ENCODE data around the gene GSN. TPM values are rescaled to one million over a fixed set of nuclear protein-coding genes. Genes with fewer than 3 reads are reported as not detected.

The GSN gene
- total and polyA plus RNA-seq, 2 of the 13 experiments (the other 11 are each of a cell fraction or from before 2014, with no cell fraction given): 294 to 307 TPM

- TF ChIP-seq HOMEZ (CRISPR knock-in tag; IDR thresholded peaks at IDR 0.05; ENCODE audit: low read depth) (0 out of 2 replicates have a peak, but pooled peaks have one; percentile 22), SOX5 (CRISPR knock-in tag; IDR thresholded peaks at IDR 0.05; ENCODE audit: borderline replicate concordance) (peak; percentile 82), GABPA (IDR thresholded peaks at IDR 0.05; ENCODE audit: low read depth, low read length) (no peak), GABPA (CRISPR knock-in tag; IDR thresholded peaks at IDR 0.05; ENCODE audit: low read depth) (peak; percentile 38; the same call in 1 of the 2 replicates)
Observed at GRCh38 chr9:121280715-121281613, 13.0 kb downstream of the GSN start (continued).

- Histone ChIP-seq H3K27ac (ENCODE audit: extremely low read length, insufficient read depth, low read length) (peak overlapping the region; percentile 72), H3K79me2 (ENCODE audit: insufficient read depth, low read length) (no peaks in the 10 kb centered on the region), H4K20me1 (ENCODE audit: insufficient read depth, low read length) (no peaks in the 10 kb centered on the region), H3K4me2 (ENCODE audit: low read depth, low read length) (peak overlapping the region; percentile 74), H3K9me3 (ENCODE audit: low read length) (no peaks in the 10 kb centered on the region), H3K4me3 (replicated peaks in 1 of 3; ENCODE audit: insufficient read depth in 1 of 3, low read depth in 2 of 3, low read length in 3 of 3) (peak overlapping the region in 2 of 3 experiments; percentile 17 to 57; a peak in 3 of 6 replicates), H3K9ac (ENCODE audit: insufficient read depth, low read depth, low read length) (peak overlapping the region; percentile 43), H3K4me1 (ENCODE audit: insufficient read depth, low read length) (peaks cover 88% of the 10 kb centered on the region), H3K27me3 (ENCODE audit: control insufficient read depth in 1 of 2, insufficient read depth in 2 of 2, low read length in 2 of 2) (no peaks in the 10 kb centered on the region), H2AFZ (ENCODE audit: low read length) (no peak overlapping the region), H3K36me3 (replicated peaks in 1 of 2; ENCODE audit: control insufficient read depth in 1 of 2, insufficient read depth in 2 of 2, low read length in 2 of 2) (no peaks in the 10 kb centered on the region)
- BruUV-seq (replicated peaks): TSS peak; percentile 53
- in situ Hi-C loops (cut with HindIII; ENCODE audit: extremely low pct_ligation_motif_present, low pct_unique_long_range_greater_than_20kb): no loop called here
- ChIA-PET CTCF (ENCODE audit: low intra/inter-chr PET ratio, low total read pairs) (interaction anchor here (1.2 kb wide), 1 partner anchor 38 kb away, joined by 3 read pairs; no protein-coding TSS in a partner anchor), POLR2A (interaction anchor here (0.8 to 11.2 kb wide), 6 partner anchors 8 to 91 kb away, joined by 4 to 398 read pairs (median 10); partner anchors contain the start of gene GSN)
- intact Hi-C loops (cut with micrococcal nuclease; ENCODE audit: unreplicated experiment): loop anchor here (1.0 to 5.0 kb wide), 2 partner anchors 15 to 69 kb away; no protein-coding TSS in a partner anchor
- ATAC-seq (peak; percentile 50), FAIRE-seq (no peak), DNase-seq (ENCODE audit: low spot score) (peak; percentile 85)
- WGBS (ENCODE audit: low lambda C conversion rate): 7% methylated on average over 10 of the region's 10 CpGs
- TF ChIP-seq FOSL2 (CRISPR knock-in tag; IDR thresholded peaks at IDR 0.05) (peak; percentile 100), ATF3 (CRISPR knock-in tag; IDR thresholded peaks at IDR 0.05) (peak; percentile 99), SALL1 (CRISPR knock-in tag; IDR thresholded peaks at IDR 0.05) (peak; percentile 34; the same call in 1 of the 2 replicates), SRY (CRISPR knock-in tag; IDR thresholded peaks at IDR 0.05) (0 out of 2 replicates have a peak, but pooled peaks have one; percentile 29), KMT2A (CRISPR knock-in tag; IDR thresholded peaks at IDR 0.05) (no peak), MXI1 (IDR thresholded peaks at IDR 0.05; ENCODE audit: borderline replicate concordance, low read depth, low read length) (no peak), SP140L (CRISPR knock-in tag; IDR thresholded peaks at IDR 0.05; ENCODE audit: borderline replicate concordance) (no peak), ATF7 (IDR thresholded peaks at IDR 0.05) (peak; percentile 17; the same call in 1 of the 2 replicates), ATF7 (CRISPR knock-in tag; IDR thresholded peaks at IDR 0.05) (0 out of 2 replicates have a peak, but pooled peaks have one; percentile 44), ZNF430 (CRISPR knock-in tag; IDR thresholded peaks at IDR 0.05) (no peak), ZGPAT (CRISPR knock-in tag; IDR thresholded peaks at IDR 0.05) (peak; percentile 44; the same call in 1 of the 2 replicates), MEIS2 (CRISPR knock-in tag; IDR thresholded peaks at IDR 0.05) (no peak), ARNT (IDR thresholded peaks at IDR 0.05) (no peak), ZNF354B (CRISPR knock-in tag; IDR thresholded peaks at IDR 0.05) (no peak)
Observed at GRCh38 chr9:121281614-121282276, 13.8 kb downstream of the GSN start.

Data from HepG2 (cell line).